Measurements from ENCODE around the gene LTBP1. TPM values are rescaled to one million over a fixed set of nuclear protein-coding genes. Genes with fewer than 3 reads are reported as not detected.

Gene LTBP1
- total RNA-seq, 2 experiments from 2014 or later = 61.1 to 82.6 TPM

DNA sequence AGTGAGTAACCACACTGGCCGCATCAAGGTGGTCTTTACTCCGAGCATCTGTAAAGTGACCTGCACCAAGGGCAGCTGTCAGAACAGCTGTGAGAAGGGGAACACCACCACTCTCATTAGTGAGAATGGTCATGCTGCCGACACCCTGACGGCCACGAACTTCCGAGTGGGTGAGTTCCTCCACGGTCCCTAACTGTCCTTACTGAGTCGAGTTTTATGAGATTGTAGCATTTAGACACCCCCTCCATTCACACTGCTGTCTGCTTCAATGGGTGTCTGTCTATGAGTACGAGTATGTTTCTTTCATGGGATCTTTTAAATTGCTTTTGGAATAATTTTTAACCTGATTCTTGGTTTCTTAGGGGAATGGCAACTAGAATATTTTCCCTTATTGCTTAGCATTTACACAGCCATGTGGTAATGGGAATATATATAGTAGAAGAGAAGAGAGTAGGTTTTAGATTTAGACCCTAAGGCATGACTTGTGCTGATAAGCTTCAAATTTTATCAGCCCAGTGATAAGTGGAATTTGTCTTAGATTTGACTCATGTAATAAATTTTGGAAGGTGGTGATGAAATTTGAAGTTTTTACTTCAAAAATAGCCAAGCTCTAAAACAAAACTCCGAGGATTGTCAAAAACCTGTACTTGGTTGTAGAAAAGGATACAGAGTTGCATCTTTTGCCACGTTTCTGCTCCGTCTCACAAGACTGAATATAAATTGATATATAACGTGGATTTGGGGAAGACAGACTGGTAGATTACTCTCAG, 188.2 kb downstream of the LTBP1 start:
- CTCF ChIA-PET (ENCODE audit: unreplicated experiment) = no interaction called here

GRCh38 chr2:33135645-33136044, 188.9 kb downstream of the LTBP1 start:
- Histone ChIP-seq H3K9me3 (ENCODE audit: low read length) (no peaks in the 10 kb centered on the region), H3K36me3 (ENCODE audit: insufficient read depth, low read length) (peaks cover 60% of the 10 kb centered on the region), H3K79me2 (ENCODE audit: insufficient read depth, low read depth, low read length) (no peaks in the 10 kb centered on the region), H2AFZ (ENCODE audit: low read length) (no peak overlapping the region), H3K27ac (ENCODE audit: low read depth, low read length, poor library complexity, severe bottlenecking) (no peak overlapping the region), H3K4me2 (ENCODE audit: low read length) (no peak overlapping the region), H3K4me1 (ENCODE audit: insufficient read depth, low read length, poor library complexity, severe bottlenecking) (no peaks in the 10 kb centered on the region), H3K4me3 (ENCODE audit: low read depth, low read length, poor library complexity, severe bottlenecking) (no peak overlapping the region), H4K20me1 (ENCODE audit: insufficient read depth, low read length) (no peaks in the 10 kb centered on the region), H3K9me2 (ENCODE audit: insufficient read depth, low read length) (no peaks in the 10 kb centered on the region)
- no peak for DNase-seq (ENCODE audit: low spot score)
- TF ChIP-seq EZH2phosphoT487 (IDR thresholded peaks at IDR 0.05; ENCODE audit: borderline replicate concordance, low read depth, low read length) = no peak
- TF ChIP-seq, protein P1, sequence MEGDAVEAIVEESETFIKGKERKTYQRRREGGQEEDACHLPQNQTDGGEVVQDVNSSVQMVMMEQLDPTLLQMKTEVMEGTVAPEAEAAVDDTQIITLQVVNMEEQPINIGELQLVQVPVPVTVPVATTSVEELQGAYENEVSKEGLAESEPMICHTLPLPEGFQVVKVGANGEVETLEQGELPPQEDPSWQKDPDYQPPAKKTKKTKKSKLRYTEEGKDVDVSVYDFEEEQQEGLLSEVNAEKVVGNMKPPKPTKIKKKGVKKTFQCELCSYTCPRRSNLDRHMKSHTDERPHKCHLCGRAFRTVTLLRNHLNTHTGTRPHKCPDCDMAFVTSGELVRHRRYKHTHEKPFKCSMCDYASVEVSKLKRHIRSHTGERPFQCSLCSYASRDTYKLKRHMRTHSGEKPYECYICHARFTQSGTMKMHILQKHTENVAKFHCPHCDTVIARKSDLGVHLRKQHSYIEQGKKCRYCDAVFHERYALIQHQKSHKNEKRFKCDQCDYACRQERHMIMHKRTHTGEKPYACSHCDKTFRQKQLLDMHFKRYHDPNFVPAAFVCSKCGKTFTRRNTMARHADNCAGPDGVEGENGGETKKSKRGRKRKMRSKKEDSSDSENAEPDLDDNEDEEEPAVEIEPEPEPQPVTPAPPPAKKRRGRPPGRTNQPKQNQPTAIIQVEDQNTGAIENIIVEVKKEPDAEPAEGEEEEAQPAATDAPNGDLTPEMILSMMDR (conservative IDR thresholded peaks at IDR 0.05; ENCODE audit: low read length) = no peak
- intact Hi-C loops (cut with micrococcal nuclease; ENCODE audit: unreplicated experiment) = no loop called here
- POLR2A ChIA-PET = no interaction called here
- BruUV-seq (replicated peaks) = no TSS peak
- CTCF ChIA-PET (ENCODE audit: unreplicated experiment) = no interaction called here

More for the DNA sequence above, 188.2 kb downstream of the LTBP1 start:
- Histone ChIP-seq H3K4me2 (ENCODE audit: low read length) (no peak overlapping the region), H3K36me3 (ENCODE audit: insufficient read depth, low read length) (peaks cover 62% of the 10 kb centered on the region), H2AFZ (ENCODE audit: low read length) (no peak overlapping the region), H3K4me1 (ENCODE audit: insufficient read depth, low read length, poor library complexity, severe bottlenecking) (no peaks in the 10 kb centered on the region), H4K20me1 (ENCODE audit: insufficient read depth, low read length) (no peaks in the 10 kb centered on the region), H3K27ac (ENCODE audit: low read depth, low read length, poor library complexity, severe bottlenecking) (no peak overlapping the region), H3K9me2 (ENCODE audit: insufficient read depth, low read length) (no peaks in the 10 kb centered on the region), H3K79me2 (ENCODE audit: insufficient read depth, low read depth, low read length) (no peaks in the 10 kb centered on the region), H3K4me3 (ENCODE audit: low read depth, low read length, poor library complexity, severe bottlenecking) (no peak overlapping the region), H3K9me3 (ENCODE audit: low read length) (no peaks in the 10 kb centered on the region)
- BruUV-seq (replicated peaks) = no TSS peak
- POLR2A ChIA-PET = no interaction called here
- no peak for DNase-seq (ENCODE audit: low spot score)
- intact Hi-C loops (cut with micrococcal nuclease; ENCODE audit: unreplicated experiment) = no loop called here
- no peak for TF ChIP-seq EZH2phosphoT487 (IDR thresholded peaks at IDR 0.05; ENCODE audit: borderline replicate concordance, low read depth, low read length)
- TF ChIP-seq, protein P1 (conservative IDR thresholded peaks at IDR 0.05; ENCODE audit: low read length) = no peak

DNA sequence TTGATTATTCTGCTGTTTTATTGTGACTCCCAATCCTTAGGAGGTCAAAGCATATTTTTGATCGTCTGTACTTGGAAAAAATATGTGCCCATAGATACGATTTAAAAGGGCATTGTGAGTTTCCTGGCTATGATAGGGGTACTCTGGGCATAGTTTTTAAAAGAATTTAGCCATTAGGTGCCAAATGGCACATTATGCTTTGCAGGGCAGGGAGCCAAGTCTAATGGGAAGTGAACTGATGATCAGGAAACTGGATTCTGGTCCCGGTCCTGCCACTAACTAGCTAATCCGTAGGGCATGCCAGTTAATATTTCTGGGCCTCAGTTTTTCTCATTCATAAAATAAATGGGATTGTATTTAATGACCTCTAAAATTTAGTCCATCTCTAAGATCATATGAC, 189.3 kb downstream of the LTBP1 start:
- H3K9me3 ChIP-seq (ENCODE audit: low read length) = no peaks in the 10 kb centered on the region
- ChIA-PET CTCF (ENCODE audit: unreplicated experiment) (no interaction called here), POLR2A (no interaction called here)
- H2AFZ ChIP-seq (ENCODE audit: low read length) = no peak overlapping the region
- no peak for DNase-seq (ENCODE audit: low spot score)
- intact Hi-C loops (cut with micrococcal nuclease; ENCODE audit: unreplicated experiment) = no loop called here
- no peak overlapping the region for H3K27ac ChIP-seq (ENCODE audit: low read depth, low read length, poor library complexity, severe bottlenecking)
- TF ChIP-seq EZH2phosphoT487 (IDR thresholded peaks at IDR 0.05; ENCODE audit: borderline replicate concordance, low read depth, low read length) = no peak
- TF ChIP-seq, protein P1 (conservative IDR thresholded peaks at IDR 0.05; ENCODE audit: low read length) = no peak
- H3K79me2 ChIP-seq (ENCODE audit: insufficient read depth, low read depth, low read length) = no peaks in the 10 kb centered on the region
- no peak overlapping the region for H3K4me2 ChIP-seq (ENCODE audit: low read length)
- no peaks in the 10 kb centered on the region for H4K20me1 ChIP-seq (ENCODE audit: insufficient read depth, low read length)
- H3K9me2 ChIP-seq (ENCODE audit: insufficient read depth, low read length) = no peaks in the 10 kb centered on the region
- no TSS peak for BruUV-seq (replicated peaks)
- H3K4me3 ChIP-seq (ENCODE audit: low read depth, low read length, poor library complexity, severe bottlenecking) = no peak overlapping the region
- peaks cover 59% of the 10 kb centered on the region for H3K36me3 ChIP-seq (ENCODE audit: insufficient read depth, low read length)
- no peaks in the 10 kb centered on the region for H3K4me1 ChIP-seq (ENCODE audit: insufficient read depth, low read length, poor library complexity, severe bottlenecking)
